PC-9 (cell line): Measurements from ENCODE around the gene S100PBP.

Experiments
- EZH2 ChIP-seq: fragments of 200-600 bp; sonication (generic); IDR thresholded peaks from 2 replicates; pipeline ENCODE4 v1.8.0; 2017; ENCODE audit warnings: antibody characterized with exemption, low read depth
- TF ChIP-seq, protein P1 (sequence below): fragments of 200-600 bp; sonication (generic); conservative IDR thresholded peaks from 2 replicates; pipeline ENCODE4 v1.6.1; 2017; ENCODE audit warnings: mixed run types, antibody characterized with exemption, mild to moderate bottlenecking, moderate library complexity

GRCh38 chr1:32772281-32773017 is 45.0 kb upstream of the S100PBP start:
- TF ChIP-seq, protein P1, sequence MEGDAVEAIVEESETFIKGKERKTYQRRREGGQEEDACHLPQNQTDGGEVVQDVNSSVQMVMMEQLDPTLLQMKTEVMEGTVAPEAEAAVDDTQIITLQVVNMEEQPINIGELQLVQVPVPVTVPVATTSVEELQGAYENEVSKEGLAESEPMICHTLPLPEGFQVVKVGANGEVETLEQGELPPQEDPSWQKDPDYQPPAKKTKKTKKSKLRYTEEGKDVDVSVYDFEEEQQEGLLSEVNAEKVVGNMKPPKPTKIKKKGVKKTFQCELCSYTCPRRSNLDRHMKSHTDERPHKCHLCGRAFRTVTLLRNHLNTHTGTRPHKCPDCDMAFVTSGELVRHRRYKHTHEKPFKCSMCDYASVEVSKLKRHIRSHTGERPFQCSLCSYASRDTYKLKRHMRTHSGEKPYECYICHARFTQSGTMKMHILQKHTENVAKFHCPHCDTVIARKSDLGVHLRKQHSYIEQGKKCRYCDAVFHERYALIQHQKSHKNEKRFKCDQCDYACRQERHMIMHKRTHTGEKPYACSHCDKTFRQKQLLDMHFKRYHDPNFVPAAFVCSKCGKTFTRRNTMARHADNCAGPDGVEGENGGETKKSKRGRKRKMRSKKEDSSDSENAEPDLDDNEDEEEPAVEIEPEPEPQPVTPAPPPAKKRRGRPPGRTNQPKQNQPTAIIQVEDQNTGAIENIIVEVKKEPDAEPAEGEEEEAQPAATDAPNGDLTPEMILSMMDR, result no peak
- TF ChIP-seq EZH2, result no peak
